ENCODE data around the gene SLC24A4. TPM values are rescaled to one million over a fixed set of nuclear protein-coding genes. Genes with fewer than 3 reads are reported as not detected.

SLC24A4 gene
- total RNA-seq, 1 donor from 2014 or later: 0.34 TPM

DNA sequence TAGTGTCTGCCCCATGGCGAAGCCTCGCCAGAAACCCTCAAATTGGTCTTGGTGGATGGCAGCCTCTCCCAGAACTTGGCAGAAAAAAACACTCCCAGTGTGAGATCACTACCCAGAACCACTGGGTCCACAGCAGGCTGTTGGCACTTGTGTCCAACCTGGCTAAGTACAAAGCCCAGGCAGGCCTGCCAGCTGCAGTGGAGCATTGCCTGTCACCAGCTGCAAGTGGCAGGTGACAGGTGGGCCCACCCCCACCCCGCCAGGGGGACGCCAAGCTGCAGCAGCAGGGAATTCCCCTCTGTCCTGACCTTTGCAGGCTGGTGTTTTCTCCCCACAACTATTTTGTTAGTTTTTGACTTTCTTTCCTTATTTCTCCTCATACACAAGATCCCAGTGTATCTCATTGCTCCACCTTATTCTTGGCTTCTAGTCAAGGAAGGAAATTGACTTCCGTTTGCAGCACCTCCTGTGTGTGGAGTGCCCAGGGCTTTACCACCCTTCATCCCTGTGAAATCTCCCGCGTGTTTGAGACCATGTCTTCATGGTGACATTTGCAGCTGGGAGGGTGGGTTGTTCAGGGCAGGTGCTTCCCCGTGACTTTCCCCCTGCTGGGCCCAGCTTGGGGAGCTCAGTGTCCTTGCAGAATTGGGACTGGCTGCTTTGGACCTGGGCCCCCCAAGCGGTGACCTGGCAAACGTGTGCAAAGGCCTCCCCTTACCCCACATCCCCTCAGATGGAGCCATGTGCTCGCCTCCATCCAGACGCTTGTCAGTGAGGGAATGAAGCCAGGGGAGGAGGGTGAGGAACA is 116.8 kb downstream of the SLC24A4 start:
- H3K27ac Mint-ChIP-seq (ENCODE audit: unreplicated experiment): no peak overlapping the region

DNA sequence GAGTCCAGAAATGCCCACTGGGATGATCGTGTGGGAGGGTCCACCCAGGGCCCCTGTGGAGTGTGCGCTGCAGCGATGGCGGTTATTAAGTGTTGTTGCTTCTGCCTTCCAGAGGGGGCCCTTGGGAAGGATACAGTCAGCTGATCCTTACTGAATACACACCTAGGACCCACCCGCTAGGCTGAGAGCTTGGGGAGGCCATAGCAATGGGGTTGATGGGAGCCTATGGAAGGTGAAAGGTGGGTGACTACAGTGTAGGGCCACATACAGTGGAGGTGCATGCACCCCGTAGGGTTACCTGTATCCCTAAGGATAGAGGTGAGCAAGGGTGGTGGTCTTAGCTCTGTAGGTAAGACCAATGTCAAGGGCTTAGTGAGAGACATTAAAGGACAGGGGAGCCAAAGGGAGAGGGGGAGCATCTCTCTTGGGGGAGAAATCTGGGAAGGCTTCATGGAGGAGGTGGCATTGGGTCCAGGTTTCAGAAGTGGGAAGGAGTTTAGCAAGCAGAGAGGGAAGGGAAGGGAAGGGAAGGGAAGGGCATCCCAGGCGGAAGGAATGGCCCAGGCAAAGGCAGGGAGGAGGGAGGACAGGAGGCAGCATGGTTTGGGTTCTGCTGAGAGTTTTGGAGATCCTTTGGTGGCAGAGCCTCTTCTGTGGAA is 117.5 kb downstream of the SLC24A4 start:
- H3K27ac Mint-ChIP-seq (ENCODE audit: unreplicated experiment): no peak overlapping the region
- H3K4me3 Mint-ChIP-seq (ENCODE audit: unreplicated experiment): no peak overlapping the region
- no peak for TF ChIP-seq CTCF (IDR thresholded peaks at IDR 0.05; ENCODE audit: partially characterized antibody, unreplicated experiment)
- peaks cover 4% of the 10 kb centered on the region for H3K27me3 Mint-ChIP-seq (ENCODE audit: unreplicated experiment)
- no peaks in the 10 kb centered on the region for H3K36me3 Mint-ChIP-seq (ENCODE audit: unreplicated experiment)
- peaks cover 3% of the 10 kb centered on the region for H3K9me3 Mint-ChIP-seq (ENCODE audit: unreplicated experiment)
- H3K4me1 Mint-ChIP-seq (ENCODE audit: low read depth, unreplicated experiment): no peaks in the 10 kb centered on the region
- no peak for DNase-seq

More for the DNA sequence above, 116.8 kb downstream of the SLC24A4 start:
- Mint-ChIP-seq H3K9me3 (ENCODE audit: unreplicated experiment) (peaks cover 3% of the 10 kb centered on the region), H3K4me1 (ENCODE audit: low read depth, unreplicated experiment) (no peaks in the 10 kb centered on the region), H3K36me3 (ENCODE audit: unreplicated experiment) (no peaks in the 10 kb centered on the region), H3K27me3 (ENCODE audit: unreplicated experiment) (peaks cover 4% of the 10 kb centered on the region), H3K4me3 (ENCODE audit: unreplicated experiment) (no peak overlapping the region)
- DNase-seq: no peak
- no peak for TF ChIP-seq CTCF (IDR thresholded peaks at IDR 0.05; ENCODE audit: partially characterized antibody, unreplicated experiment)

GRCh38 chr14:92441751-92442504 is 119.0 kb downstream of the SLC24A4 start:
- DNase-seq: no peak
- H3K27me3 Mint-ChIP-seq (ENCODE audit: unreplicated experiment): peaks cover 8% of the 10 kb centered on the region
- peaks cover 6% of the 10 kb centered on the region for H3K9me3 Mint-ChIP-seq (ENCODE audit: unreplicated experiment)
- no peak for TF ChIP-seq CTCF (IDR thresholded peaks at IDR 0.05; ENCODE audit: partially characterized antibody, unreplicated experiment)
- no peaks in the 10 kb centered on the region for H3K4me1 Mint-ChIP-seq (ENCODE audit: low read depth, unreplicated experiment)
- H3K36me3 Mint-ChIP-seq (ENCODE audit: unreplicated experiment): no peaks in the 10 kb centered on the region
- H3K27ac Mint-ChIP-seq (ENCODE audit: unreplicated experiment): no peak overlapping the region
- H3K4me3 Mint-ChIP-seq (ENCODE audit: unreplicated experiment): no peak overlapping the region

DNA sequence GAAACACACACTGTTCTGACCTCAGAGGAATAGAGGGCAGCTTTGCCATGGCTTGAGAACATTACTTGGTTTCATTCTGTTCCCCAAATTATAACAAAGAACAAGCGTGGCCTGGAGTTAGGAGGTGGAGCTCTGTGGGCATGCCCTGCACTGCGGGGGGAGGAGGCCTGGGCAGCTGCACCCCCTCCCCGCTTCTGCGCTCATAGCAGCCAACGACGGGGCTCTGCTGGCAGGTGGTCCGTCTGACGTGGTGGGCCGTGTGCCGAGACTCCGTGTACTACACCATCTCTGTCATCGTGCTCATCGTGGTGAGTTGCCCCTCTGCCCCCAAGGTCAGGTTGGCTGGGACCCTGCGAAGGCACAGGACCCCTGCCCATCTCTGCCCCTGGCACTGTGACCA is 120.2 kb downstream of the SLC24A4 start:
- no peak for DNase-seq
- Mint-ChIP-seq H3K4me1 (ENCODE audit: low read depth, unreplicated experiment) (no peaks in the 10 kb centered on the region), H3K36me3 (ENCODE audit: unreplicated experiment) (no peaks in the 10 kb centered on the region), H3K9me3 (ENCODE audit: unreplicated experiment) (peaks cover 6% of the 10 kb centered on the region), H3K4me3 (ENCODE audit: unreplicated experiment) (no peak overlapping the region), H3K27me3 (ENCODE audit: unreplicated experiment) (peaks cover 8% of the 10 kb centered on the region), H3K27ac (ENCODE audit: unreplicated experiment) (no peak overlapping the region)
- TF ChIP-seq CTCF (IDR thresholded peaks at IDR 0.05; ENCODE audit: partially characterized antibody, unreplicated experiment): no peak

All from glutamatergic neuron (in vitro differentiated cells).